ENCODE results near the gene MBTD1.

DNA sequence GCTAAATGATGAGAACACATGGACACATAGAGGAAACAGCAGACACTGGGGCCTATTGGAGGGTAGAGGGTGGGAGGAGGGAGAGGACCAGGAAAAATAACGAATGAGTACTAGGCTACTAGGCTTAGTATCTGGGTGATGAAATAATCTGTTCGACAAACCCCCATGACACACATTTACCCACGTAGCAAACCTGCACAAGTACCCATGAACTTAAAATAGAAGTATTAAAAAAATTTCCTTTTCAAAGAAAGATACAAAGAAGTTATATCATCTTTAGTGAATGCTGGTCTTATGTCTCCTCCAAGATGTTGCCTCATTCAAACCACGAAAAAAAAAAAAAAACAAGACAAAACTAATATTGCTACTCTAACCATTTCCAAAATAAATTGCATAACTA, 31.7 kb downstream of the MBTD1 start:
- TF ChIP-seq HDAC2 (IDR thresholded peaks at IDR 0.05), result no peak
- TF ChIP-seq, protein P1, sequence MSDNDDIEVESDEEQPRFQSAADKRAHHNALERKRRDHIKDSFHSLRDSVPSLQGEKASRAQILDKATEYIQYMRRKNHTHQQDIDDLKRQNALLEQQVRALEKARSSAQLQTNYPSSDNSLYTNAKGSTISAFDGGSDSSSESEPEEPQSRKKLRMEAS (IDR thresholded peaks at IDR 0.05), result no peak
- TF ChIP-seq MYC (IDR thresholded peaks at IDR 0.05; ENCODE audit: borderline replicate concordance, low read length), result no peak
- TF ChIP-seq RAD21 (conservative IDR thresholded peaks at IDR 0.05 in 1 of 2, IDR thresholded peaks at IDR 0.05 in 1 of 2), result no peak
- TF ChIP-seq RCOR1 (IDR thresholded peaks at IDR 0.05; ENCODE audit: low read depth, low read length), result no peak
- TF ChIP-seq EP300 (IDR thresholded peaks at IDR 0.05), result no peak
- no peak for TF ChIP-seq POLR2A (IDR thresholded peaks at IDR 0.05; ENCODE audit: low read length)
- TF ChIP-seq, protein P2, sequence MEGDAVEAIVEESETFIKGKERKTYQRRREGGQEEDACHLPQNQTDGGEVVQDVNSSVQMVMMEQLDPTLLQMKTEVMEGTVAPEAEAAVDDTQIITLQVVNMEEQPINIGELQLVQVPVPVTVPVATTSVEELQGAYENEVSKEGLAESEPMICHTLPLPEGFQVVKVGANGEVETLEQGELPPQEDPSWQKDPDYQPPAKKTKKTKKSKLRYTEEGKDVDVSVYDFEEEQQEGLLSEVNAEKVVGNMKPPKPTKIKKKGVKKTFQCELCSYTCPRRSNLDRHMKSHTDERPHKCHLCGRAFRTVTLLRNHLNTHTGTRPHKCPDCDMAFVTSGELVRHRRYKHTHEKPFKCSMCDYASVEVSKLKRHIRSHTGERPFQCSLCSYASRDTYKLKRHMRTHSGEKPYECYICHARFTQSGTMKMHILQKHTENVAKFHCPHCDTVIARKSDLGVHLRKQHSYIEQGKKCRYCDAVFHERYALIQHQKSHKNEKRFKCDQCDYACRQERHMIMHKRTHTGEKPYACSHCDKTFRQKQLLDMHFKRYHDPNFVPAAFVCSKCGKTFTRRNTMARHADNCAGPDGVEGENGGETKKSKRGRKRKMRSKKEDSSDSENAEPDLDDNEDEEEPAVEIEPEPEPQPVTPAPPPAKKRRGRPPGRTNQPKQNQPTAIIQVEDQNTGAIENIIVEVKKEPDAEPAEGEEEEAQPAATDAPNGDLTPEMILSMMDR (IDR thresholded peaks at IDR 0.05), result no peak
- no peak for TF ChIP-seq RARB (CRISPR knock-in tag; IDR thresholded peaks at IDR 0.05)
- no peak for TF ChIP-seq NR3C1 (IDR thresholded peaks at IDR 0.05)
- TF ChIP-seq, protein P3, sequence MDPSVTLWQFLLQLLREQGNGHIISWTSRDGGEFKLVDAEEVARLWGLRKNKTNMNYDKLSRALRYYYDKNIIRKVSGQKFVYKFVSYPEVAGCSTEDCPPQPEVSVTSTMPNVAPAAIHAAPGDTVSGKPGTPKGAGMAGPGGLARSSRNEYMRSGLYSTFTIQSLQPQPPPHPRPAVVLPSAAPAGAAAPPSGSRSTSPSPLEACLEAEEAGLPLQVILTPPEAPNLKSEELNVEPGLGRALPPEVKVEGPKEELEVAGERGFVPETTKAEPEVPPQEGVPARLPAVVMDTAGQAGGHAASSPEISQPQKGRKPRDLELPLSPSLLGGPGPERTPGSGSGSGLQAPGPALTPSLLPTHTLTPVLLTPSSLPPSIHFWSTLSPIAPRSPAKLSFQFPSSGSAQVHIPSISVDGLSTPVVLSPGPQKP (IDR thresholded peaks at IDR 0.05; ENCODE audit: low read depth, low read length), result no peak
